PC-9 (cell line): Measurements from ENCODE around the gene OBSL1.

Source experiments
- EZH2 ChIP-seq: fragments of 200-600 bp; sonication (generic); IDR thresholded peaks from 2 replicates; pipeline ENCODE4 v1.8.0; 2017; ENCODE audit warnings: antibody characterized with exemption, low read depth
- TF ChIP-seq, protein P1 (sequence below): fragments of 200-600 bp; sonication (generic); conservative IDR thresholded peaks from 2 replicates; pipeline ENCODE4 v1.6.1; 2017; ENCODE audit warnings: mixed run types, antibody characterized with exemption, mild to moderate bottlenecking, moderate library complexity

DNA sequence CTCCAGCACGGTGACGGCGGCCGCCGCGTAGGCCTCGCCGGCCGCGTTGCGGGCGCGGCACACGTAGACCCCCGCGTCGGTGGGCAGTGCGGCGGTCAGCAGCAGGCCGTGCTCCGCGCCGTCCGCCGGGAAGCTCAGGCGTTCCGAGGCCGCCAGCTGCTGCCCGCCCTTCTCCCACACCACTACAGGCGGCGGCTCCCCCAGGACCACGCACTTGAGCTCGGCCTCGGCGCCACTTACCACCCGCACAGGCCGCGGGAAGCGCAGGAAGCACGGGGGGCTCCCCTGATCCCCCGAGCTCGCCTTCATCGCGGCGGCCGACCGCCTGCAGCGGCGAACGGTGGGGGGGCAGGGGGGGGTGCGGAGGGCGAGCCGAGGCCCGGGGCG lies 422 bp downstream of the OBSL1 start:
- no peak for TF ChIP-seq EZH2
- TF ChIP-seq, protein P1, sequence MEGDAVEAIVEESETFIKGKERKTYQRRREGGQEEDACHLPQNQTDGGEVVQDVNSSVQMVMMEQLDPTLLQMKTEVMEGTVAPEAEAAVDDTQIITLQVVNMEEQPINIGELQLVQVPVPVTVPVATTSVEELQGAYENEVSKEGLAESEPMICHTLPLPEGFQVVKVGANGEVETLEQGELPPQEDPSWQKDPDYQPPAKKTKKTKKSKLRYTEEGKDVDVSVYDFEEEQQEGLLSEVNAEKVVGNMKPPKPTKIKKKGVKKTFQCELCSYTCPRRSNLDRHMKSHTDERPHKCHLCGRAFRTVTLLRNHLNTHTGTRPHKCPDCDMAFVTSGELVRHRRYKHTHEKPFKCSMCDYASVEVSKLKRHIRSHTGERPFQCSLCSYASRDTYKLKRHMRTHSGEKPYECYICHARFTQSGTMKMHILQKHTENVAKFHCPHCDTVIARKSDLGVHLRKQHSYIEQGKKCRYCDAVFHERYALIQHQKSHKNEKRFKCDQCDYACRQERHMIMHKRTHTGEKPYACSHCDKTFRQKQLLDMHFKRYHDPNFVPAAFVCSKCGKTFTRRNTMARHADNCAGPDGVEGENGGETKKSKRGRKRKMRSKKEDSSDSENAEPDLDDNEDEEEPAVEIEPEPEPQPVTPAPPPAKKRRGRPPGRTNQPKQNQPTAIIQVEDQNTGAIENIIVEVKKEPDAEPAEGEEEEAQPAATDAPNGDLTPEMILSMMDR = no peak
